Measurements from ENCODE around the gene TMEM259. TPM values are rescaled to one million over a fixed set of nuclear protein-coding genes. Genes with fewer than 3 reads are reported as not detected.

Gene TMEM259
- total and polyA plus RNA-seq, 2 donors (not counting 1 experiment from before 2014, with no cell fraction given): 373 to 607 TPM

- 1% methylated on average over 52 of the region's 56 CpGs for WGBS (ENCODE audit: insufficient coverage)
- no peak for TF ChIP-seq EZH2 (IDR thresholded peaks at IDR 0.05; ENCODE audit: borderline replicate concordance, insufficient read depth, low read depth, low read length, poor library complexity, severe bottlenecking)
- no peak for TF ChIP-seq CTCF (IDR thresholded peaks at IDR 0.05)
- Histone ChIP-seq H3K9ac (ENCODE audit: low read length) (peak within 1 kb of the TSS; percentile 85), H3K9me3 (ENCODE audit: control extremely low read depth in 1 of 3, control insufficient read depth in 2 of 3, insufficient read depth in 1 of 3, low read length in 2 of 3) (peaks cover 0 to 2% (median 0%) of the 10 kb centered on the region in 3 donors), H3K4me2 (replicated peaks; ENCODE audit: low read depth, low read length, poor library complexity, severe bottlenecking) (peak within 1 kb of the TSS; percentile 92), H2AFZ (ENCODE audit: insufficient read depth, low read depth, low read length, poor library complexity, severe bottlenecking) (peak within 1 kb of the TSS; percentile 60), H3K36me3 (replicated peaks in 1 of 2; ENCODE audit: control extremely low read depth in 1 of 2, control insufficient read depth in 1 of 2, extremely low read depth in 1 of 2, insufficient read depth in 2 of 2, low read length in 1 of 2) (peaks cover 0 to 49% of the 10 kb centered on the region in 2 experiments), H3K4me1 (ENCODE audit: control insufficient read depth in 2 of 2, insufficient read depth in 2 of 2, low read length in 2 of 2) (peaks cover 39 to 66% of the 10 kb centered on the region in 2 donors), H4K20me1 (ENCODE audit: control insufficient read depth, insufficient read depth, low read length, poor library complexity, severe bottlenecking) (peaks cover 60% of the 10 kb centered on the region), H3K27ac (ENCODE audit: low read length in 2 of 2) (peak within 1 kb of the TSS; percentile 81 to 92), H3K27me3 (replicated peaks in 1 of 4; ENCODE audit: control extremely low read depth in 1 of 4, control insufficient read depth in 3 of 4, insufficient read depth in 4 of 4, low read length in 3 of 4) (no peaks in the 10 kb centered on the region), H3K4me3 (ENCODE audit: control extremely low read depth in 1 of 5, extremely low read depth in 1 of 5, insufficient read depth in 1 of 5, low read depth in 2 of 5, low read length in 4 of 5) (peak within 1 kb of the TSS; percentile 69 to 90 (median 75)), H3K79me2 (ENCODE audit: control insufficient read depth, insufficient read depth, low read length) (peaks cover 43% of the 10 kb centered on the region)
- peak; percentile 78 for ATAC-seq (ENCODE audit: low read depth)
- ChIA-PET CTCF (interaction anchor here (1.1 to 4.5 kb wide), 8 partner anchors 12 to 205 kb away, joined by 3 to 35 read pairs (median 6); partner anchors contain the start of genes ARHGAP45, CNN2, RNU6-2 and WDR18), POLR2A (interaction anchor here (0.5 to 6.8 kb wide), 18 partner anchors 12 to 986 kb away, joined by 3 to 91 read pairs (median 6); partner anchors contain the start of genes ARHGAP45, CNN2, GPX4 and RNU6-2)
- Mint-ChIP-seq H3K27me3 (no peaks in the 10 kb centered on the region), H3K9me3 (ENCODE audit: insufficient read depth) (no peaks in the 10 kb centered on the region), H3K4me1 (peaks cover 51% of the 10 kb centered on the region), H3K27ac (peak within 1 kb of the TSS; percentile 99), H3K4me3 (peak within 1 kb of the TSS; percentile 97)
- intact Hi-C loops (cut with micrococcal nuclease): loop anchor here (1.0 to 2.0 kb wide), 5 partner anchors 19 to 63 kb away; partner anchors contain the start of genes GPX4, POLR2E, RNU6-2 and TMEM259
- peak; percentile 98 for DNase-seq
Observed at GRCh38 chr19:1039646-1040475, 18.9 kb upstream of the TMEM259 start, which contains the start of gene ABCA7. ABCA7 (plus strand) TSS chr19:1040107; CDS start chr19:1041362, 1,255 bp downstream.
